GM19463 (cell line): ENCODE measurements around the gene GRIN2B.

Experiments
- ATAC-seq: cut with Tn5 transposase; IDR thresholded peaks from one replicate; pipeline ENCODE4 v1.9.1; 2021; ENCODE audit warnings: mild to moderate bottlenecking, moderate library complexity; ENCODE audit not compliant: unreplicated experiment

The GRIN2B gene

DNA sequence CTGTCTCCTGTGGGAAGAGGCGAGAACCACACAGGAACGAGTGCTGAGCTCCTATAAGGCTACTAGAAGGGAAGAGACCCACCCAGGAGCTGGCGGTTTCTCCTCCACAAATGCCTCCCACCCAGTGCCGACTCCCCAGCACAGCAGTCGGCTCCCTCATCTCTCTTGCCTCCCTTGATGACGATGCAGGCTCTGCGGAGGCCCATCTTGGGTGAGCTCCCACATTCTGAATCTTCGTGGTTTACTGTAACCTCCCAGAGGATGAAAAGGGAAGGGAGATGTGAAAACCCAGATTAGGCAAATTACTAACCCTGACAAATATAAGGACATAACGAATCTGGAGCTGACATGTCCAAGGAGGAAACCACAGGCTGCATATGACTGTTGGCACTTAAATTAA, 23.8 kb downstream of the GRIN2B start:
- ATAC-seq = no peak

DNA sequence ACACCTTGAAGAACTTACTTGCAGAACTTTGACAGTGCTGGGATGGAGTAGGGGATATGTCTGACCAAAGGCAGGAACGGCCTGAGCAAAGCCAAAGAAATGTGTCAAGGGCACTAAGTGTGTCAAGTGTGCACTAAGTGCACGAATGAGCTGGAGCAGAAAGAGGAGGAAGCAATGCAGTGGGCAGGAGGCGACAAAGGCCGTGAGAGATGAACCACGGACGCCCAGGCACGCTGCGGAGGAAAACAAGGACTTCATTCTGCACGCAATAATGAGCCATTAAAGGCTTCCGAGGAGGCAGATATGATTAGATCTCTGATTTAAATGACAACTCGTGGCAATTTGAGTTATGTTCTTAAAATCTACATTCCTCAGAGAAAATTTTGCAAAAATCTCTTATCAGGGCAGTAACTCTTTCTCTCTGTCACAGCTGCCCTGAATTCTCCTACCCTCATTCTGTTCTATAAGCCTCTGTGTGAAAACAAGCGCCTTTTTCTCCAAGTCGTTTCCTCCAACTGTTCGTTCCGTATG, 25.3 kb downstream of the GRIN2B start:
- no peak for ATAC-seq

DNA sequence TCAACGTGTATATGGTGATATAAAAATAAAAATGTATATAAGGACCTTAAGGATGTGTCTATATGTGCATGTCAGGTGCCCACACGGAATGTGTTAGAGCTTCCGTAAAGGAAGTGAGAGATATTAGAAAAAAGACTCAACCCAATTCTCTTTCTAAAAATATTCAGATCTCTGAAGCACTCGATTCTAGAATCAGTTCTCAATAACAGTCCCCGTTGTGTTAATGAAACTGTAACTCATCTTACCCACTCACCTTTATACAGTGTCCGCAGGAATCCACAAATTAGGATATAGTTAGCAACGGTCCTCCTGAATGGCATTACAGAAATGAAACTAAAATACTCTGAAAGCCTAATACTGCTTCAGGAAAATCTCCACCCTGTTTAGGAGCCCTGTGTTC, 29.3 kb downstream of the GRIN2B start:
- no peak for ATAC-seq

DNA sequence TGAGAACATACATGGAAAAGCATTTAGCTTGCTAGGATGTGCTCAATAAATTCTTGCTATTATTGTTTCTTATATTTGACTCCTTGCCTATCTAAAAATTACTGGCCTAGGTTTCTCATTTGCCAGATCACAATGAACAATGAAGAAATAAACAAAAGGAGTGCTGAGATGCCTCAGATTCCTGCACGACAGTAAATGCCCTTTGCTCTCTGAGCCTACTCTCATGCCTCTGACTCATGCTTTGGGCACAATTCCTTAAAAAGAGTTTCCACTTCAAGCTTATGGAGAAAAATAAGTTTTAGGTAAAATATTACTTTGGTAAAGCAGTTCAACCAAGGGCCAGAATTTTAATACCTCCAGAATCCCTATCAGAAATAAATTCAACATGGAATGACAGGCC, 30.9 kb downstream of the GRIN2B start:
- ATAC-seq = no peak

DNA sequence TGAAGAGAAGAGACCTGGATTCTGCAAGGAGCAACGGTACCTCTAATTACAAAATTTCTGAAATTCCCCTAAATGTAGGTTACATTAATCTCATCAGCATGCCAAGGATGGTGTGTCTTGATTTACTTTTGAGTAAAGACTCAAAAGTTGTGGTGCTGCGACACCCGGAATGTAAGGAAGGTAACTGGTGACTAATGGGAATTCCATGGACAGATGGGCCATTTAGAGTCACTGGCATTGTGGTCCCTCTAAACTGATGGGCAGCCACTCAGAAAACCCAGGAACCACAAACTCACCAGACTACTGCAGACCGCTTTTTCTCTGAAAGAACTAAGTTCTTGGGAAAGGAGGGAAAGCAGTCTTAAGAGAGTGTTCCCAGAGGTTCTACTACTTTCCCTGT, 32.8 kb downstream of the GRIN2B start:
- no peak for ATAC-seq

DNA sequence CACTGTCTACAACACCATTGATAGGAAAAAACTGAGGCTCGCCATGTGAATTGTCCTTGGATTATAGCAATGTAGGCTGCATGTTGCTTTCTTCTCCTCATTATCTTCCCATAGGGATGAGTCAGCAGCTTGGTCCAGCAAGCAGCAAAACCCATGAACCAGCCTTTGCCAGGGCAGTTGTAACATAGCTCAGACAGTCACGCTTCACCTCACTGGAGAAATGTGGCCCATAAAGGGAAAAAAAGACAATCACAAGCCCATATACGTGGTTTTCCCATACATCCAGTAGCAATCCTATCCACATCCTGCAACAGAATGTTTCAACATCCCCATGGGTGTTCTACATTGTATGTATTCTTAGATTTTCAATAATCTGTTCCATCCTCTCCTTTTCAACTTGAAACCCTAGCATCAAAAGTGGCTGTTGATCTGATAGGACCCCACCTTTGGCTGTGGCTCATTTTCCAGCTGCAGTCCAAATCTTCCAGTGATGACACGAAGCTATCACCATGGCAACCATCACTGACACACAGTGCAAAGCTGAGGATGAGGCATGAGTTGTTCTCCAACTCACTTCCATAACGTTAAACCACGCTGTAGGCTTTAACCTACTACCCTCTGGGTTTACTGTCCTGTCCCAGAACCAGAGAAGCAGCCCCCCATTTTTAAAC, 34.0 kb downstream of the GRIN2B start:
- ATAC-seq = no peak

DNA sequence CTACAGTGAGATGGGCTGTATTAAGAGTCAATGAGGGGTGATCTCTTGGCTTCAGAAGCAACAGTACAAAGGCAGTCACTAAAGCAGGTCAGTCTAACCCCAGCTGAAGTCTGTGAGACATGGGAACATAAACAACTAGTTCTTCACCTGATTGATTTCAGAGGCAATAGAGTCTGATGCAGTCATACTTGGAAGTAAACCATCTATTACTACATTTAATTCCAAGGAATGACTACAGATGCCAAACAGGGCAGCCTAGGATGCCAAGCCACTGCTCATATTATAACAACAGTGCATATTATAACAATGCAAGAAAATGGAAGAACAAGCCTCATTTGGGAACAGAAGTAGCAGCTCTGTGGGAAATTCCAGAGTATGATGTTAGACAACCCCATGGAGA, 35.8 kb downstream of the GRIN2B start:
- ATAC-seq = no peak

DNA sequence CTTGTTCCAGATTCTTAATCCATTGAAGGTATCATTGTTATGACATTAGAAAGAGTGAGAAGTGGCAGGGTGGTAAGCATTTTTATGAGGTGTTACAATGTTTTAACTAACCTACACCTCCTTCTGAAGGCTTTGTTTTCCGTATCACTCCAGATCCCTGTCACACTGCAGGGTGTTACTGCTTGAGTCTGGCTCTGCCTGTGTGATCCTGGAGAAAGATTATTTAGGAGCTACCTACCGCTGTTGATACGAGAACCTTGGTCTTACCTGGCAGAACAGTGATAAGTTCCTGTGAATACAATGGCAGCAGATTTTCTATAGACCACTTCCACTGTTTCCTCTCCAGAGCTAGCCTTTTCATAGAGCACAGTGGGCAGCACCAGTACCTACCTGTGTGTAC, 36.2 kb downstream of the GRIN2B start:
- no peak for ATAC-seq

DNA sequence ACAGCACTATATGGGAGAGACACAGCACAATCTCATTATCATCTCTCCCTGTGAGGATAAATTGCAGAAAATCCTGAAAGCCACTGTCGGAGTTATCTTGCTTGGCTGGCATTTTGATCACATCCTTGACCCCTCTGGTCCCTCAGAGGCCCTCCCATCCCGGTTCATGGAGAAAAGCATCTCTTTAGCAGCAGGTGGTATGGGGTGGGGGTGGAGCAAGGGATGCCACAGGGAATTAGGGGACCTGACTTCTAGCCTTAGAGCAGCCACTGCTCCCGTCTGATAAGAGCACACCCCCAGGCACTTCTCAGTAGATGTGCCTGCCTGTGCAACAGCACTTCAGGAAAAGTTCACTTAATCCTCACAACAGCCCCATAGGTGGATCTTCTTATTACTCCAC, 38.6 kb downstream of the GRIN2B start:
- no peak for ATAC-seq

DNA sequence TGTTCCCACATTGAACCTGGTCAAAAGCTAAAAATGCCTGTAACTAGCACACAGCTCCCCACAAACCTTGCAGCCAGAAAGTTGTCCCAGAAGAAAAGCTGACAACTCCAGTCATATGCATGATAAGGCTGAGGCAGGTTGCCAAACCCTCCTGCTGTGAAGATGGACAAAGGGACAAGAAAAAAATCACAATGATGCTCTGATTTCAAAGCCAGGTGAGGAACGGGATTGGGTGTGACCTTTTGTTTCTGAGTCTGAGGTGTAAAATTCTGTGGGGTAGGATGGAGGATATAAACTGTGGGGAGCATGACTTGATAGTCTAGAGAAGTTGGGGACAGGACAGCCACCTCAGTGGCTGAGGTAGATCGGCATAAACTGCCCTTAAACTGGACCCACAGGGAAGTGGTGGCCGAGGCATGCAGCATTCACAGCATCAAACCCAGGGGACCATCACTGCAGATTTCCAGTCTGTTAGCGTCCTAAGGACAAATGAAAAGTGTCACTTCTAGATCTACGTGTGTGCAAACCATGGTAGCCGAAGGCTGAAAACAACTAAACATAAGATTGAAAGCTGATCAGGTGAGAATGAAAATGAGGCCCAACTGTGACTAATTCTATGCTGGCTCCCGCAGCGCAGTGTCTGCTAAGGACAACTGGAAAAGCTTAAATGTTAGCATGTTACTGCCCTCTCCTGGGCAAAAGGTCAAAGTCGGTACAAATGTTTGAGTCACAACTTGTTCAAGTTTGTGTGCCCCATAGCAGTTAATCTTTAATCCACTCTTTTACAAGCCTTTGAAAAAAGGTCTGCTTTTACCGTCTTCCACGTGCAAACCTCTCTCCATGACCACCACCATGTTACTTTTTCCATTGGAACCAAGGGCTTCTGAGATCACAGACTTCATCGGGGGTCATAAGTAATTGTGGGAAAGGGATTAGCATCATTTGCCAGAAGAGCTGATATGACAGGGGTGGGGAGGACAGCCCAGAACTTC, 39.8 kb downstream of the GRIN2B start:
- no peak for ATAC-seq

DNA sequence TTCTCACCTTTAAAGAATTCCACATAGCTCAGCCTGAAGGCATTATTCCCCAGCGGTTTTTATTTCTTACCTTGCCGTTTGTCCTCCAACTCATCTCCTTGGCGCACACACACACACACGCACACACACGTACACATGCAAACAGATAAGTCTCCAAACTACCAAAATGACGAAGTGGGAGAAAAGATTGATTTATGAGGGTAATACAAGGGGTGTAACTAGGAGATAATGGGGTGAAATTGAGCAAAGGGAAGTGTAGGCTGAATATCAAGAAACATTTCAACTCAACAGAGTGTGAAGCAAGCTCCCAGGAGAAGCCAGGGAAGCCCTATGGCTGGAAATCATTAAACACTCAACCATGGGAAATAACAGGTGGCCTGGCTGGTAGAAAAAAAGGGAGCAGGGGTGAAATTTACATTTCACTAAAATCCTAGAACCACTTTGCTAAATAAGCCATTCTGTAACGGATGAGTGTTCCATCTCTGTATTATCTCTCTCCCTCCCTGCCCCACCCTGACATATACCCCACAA, 41.0 kb downstream of the GRIN2B start:
- no peak for ATAC-seq

DNA sequence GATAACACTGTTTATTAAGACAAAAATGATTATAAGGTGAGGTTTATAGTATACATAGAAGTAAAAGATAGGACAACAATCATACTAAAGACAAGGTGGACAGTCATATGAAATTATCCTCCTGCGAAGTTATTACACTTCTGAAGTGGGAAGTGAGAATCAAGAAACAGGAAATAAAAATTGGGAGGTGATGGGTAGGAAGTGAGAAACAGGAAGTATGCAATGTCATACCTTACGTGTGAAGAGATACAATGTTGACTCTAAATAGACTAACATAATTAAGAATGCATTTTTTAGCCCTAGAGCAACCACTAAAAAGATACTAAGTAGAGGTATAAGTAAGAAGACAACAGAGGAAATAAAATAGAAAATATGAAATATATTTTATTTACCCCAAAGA, 43.7 kb downstream of the GRIN2B start:
- ATAC-seq = no peak

DNA sequence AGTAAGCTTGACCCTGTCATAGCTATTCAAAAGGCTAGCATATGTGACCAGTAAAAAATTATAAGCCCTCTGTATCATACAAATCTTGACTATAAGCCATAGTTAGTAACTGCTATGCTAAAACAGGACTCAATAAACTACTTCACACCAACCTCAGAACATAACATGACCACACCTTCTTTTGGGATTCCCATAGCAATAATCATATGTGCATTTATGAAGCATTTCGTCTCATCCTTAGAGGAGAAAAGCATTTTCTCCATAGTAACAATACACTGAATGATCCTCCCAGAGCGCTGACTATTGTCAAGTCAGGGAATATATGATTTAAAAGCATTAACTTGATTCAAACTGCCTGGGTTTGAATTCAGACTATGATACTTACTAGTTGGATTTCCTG, 46.2 kb downstream of the GRIN2B start:
- ATAC-seq = no peak
